HG03039 (cell line): Measurements from ENCODE around the gene LRRC4C.

Experiments
- ATAC-seq: cut with Tn5 transposase; IDR thresholded peaks from one replicate; pipeline ENCODE4 v1.9.1; 2021; ENCODE audit warnings: mild to moderate bottlenecking, moderate library complexity; ENCODE audit not compliant: unreplicated experiment

The LRRC4C gene

GRCh38 chr11:41274831-41275230 is 184.6 kb downstream of the LRRC4C start:
- no peak for ATAC-seq

DNA sequence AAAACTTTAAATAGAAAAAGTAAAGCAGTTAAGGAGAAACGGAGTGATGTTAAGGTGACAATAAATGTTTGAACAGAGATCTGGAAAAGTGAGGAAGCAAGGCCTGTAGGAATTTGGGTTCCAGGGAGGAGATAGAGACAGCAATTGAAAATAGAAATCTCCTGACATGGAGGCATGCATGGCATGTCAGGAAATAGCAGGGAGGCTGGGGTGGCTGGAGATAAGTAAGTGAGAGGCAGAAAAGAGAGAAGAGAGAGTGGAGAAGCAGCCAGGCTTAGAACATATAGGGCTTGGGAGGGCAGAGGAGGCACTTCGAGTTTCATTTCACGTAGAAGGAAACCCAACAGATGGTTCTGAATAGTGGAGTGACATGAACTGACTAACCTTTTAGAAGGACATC is 185.5 kb downstream of the LRRC4C start:
- no peak for ATAC-seq

DNA sequence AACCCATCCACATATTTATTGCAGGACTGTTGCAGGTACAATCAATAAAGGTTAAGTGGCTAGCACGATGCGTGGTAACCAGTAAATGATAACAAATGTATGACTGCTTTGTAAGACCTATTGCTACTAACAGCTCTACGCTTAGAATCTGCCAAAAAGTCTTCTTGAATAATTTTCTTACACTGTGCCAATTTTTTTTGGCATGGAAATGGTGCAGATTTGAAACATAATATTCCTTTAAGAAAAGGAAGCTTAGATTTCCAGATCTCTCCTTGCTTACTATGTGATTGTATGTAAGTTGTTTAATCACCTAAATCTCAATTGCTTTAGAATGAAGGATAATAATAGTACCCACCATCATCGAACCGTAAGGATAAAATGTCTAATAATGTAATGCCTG is 192.0 kb downstream of the LRRC4C start:
- no peak for ATAC-seq

- ATAC-seq = no peak
These were observed 203.4 kb downstream of the LRRC4C start for GRCh38 chr11:41256041-41256440.

DNA sequence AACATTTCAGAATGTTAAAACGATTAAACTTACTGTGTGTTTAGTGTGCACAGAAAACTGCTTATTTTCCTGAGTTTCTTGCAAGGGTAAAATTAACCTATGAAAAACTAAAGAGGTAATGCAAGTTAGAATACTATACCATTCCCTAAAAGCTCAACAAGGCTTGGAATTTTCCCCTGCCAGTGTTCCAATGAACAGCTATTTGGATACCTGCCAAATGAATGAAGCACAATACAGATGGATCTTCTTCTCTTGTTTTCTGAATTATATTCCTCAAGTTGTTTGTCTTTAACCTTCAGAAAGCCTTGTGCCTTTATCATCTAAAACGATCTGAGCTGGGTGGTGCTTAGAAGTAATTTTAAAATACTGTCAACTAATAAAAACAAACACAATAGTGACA is 204.5 kb downstream of the LRRC4C start:
- no peak for ATAC-seq

GRCh38 chr11:41250408-41250935 is 209.0 kb downstream of the LRRC4C start:
- ATAC-seq = no peak

- ATAC-seq = no peak
These were observed 211.8 kb downstream of the LRRC4C start for GRCh38 chr11:41247621-41248020.

DNA sequence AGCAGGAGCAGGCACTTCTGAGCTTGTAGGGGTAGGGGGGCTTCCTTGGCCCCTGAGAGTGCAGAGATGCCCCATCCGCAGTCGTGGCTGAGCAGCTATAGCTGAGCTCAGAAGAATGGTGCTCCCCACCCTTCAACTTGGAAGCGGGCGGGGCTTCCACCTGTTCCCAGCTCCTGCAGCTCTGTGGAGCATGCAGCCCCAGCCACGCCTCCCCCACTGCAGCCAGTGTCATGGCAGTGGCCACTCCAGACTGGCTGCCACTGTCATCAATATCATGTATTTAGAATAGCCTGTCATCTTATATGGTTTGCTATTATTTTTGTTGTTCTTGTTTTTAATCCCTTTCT is 213.1 kb downstream of the LRRC4C start:
- no peak for ATAC-seq

- ATAC-seq = no peak
These were observed 213.6 kb downstream of the LRRC4C start for GRCh38 chr11:41245704-41246398.

DNA sequence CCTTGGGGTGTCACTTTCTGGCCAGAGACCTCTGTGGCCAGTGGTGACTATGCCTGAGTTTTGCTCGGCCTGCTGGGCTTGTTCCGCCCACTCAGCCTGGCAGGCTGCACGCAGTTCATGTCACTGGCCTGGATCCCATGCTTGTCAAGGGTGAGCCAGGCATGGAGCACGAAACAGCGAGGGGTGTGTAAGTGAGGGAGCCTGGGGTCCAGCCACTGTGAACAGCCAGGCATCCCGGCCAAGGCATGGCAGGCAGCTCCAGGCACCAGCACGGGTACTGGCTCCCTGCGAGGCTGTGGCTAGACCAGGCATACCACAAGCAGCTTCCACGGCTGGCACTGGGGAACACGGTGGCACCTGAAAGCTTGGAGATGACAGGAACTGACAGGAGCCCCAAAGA is 214.3 kb downstream of the LRRC4C start:
- no peak for ATAC-seq

- no peak for ATAC-seq
These were observed 222.1 kb downstream of the LRRC4C start for GRCh38 chr11:41237382-41237781.

- ATAC-seq = no peak
These were observed 223.8 kb downstream of the LRRC4C start for GRCh38 chr11:41235668-41236067.

GRCh38 chr11:41225856-41226633 is 233.4 kb downstream of the LRRC4C start:
- ATAC-seq = no peak

- no peak for ATAC-seq
These were observed 237.2 kb downstream of the LRRC4C start for GRCh38 chr11:41222236-41222635.

- ATAC-seq = no peak
These were observed 253.1 kb downstream of the LRRC4C start for GRCh38 chr11:41206388-41206787.

GRCh38 chr11:41201156-41201555 is 258.3 kb downstream of the LRRC4C start:
- no peak for ATAC-seq

DNA sequence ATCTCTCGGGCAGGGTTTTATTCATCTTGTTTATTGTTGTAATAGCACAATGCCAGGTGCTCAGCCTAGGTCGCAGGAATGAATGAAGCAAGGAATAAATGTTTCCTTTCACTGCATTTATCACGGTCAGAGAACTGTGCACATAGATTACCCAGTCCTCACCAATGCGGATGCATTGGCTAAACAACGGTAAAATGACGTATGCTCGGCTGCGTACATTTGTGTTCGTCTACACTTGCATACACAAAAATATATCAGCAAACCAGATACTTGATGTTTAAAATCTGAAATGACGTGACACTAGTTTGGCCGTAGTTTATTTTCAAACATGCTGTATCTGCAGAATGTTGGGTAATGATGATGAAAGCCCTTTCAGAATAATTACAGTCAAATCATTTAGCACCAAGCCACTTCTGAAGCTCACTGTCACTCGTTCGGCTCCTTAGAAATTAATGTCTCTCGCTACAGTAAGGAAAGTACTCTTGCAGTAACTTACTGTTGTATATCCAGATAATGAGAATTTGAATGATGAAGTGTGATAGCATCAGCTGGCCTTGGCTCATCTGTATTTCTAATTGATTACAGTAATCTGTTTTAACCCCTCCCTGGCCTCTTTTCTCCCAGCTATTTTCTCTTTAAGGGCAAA is 268.9 kb downstream of the LRRC4C start:
- ATAC-seq = no peak

DNA sequence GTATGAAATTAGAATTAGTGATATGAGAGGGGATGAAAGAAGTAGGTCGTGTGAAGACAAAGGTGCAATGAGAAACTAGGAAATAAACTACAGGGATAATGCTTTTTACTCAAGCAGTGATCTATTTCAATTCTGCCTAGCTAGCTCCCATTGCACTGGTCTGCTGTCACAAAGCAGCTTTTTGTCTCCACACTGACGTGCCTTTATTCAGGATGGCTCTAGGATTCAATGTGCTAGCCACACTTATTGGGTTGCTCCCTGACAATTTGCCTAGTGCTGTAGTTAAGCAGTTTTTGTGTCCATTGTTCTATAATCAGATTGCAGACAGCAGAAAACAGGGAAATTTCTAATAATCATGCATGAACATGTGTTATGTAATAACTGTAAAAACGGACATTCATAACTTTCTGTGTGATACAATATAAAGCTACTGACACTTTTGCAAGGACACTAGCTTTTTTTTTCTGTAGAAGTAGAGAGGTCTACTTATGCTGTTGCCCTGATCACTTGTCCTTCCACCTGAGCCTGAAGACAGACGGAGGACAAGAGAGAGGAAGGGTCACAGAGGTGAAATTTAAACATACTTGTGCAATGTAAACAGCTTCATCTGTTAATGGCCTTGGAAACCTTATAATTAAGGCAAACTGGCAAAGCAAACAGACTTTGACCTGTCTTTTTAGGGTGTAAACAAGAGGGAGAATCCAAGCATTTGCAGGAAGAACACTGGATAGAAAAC is 269.6 kb downstream of the LRRC4C start:
- ATAC-seq = no peak

- ATAC-seq = no peak
These were observed 281.7 kb downstream of the LRRC4C start for GRCh38 chr11:41177791-41178190.

- no peak for ATAC-seq
These were observed 284.0 kb downstream of the LRRC4C start for GRCh38 chr11:41175304-41175972.

DNA sequence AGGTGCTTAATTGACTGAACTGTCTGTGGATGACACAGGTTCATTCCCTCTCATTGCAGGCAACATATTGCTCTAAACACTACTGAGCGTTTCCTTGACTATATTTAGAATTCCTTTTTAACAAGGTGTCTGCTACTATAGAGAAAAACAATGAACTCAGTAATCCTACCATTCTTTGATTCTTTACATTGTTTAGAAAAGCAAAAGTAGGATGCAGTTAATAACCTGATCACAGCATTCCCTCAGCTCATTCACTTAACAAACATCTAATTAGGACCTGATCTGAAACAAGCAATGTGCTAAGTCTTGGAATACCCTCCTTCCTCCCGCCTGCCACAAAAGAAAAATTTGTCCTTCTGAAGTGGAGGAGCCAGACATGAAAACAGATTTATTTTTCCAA is 313.1 kb downstream of the LRRC4C start:
- ATAC-seq = no peak
